Thymus (tissue), 11 donors: Measurements from ENCODE around the gene PLPP7. TPM values are rescaled to one million over a fixed set of nuclear protein-coding genes. Genes with fewer than 3 reads are reported as not detected.
A peak's percentile ranks its signal among the peaks of the same experiment; 100 is the strongest.
"Not testable (repeated sequence)": the region's sequence is repeated elsewhere in the genome, so short reads cannot be mapped to it uniquely, and the experiment has no call there.

Experiments
- DNase-seq, 9 donors: peaks; one replicate each; pipeline ENCODE4 v3.0.0-alpha.2; 2013; ENCODE audit warnings: low spot score in 9 of 9, low read depth in 6 of 9, missing footprints in 1 of 9
- H3K27ac ChIP-seq, 2 donors: one replicate each; pipeline ENCODE4 v1.5.1; 2013; ENCODE audit warnings: control low read depth in 1 of 2, low read depth in 1 of 2, low read length in 1 of 2, mild to moderate bottlenecking in 1 of 2, moderate library complexity in 1 of 2
- H3K27me3 ChIP-seq, 2 donors: one replicate each; pipeline ENCODE4 v1.5.1; 2013; ENCODE audit warnings: low read length in 1 of 2; ENCODE audit not compliant: control insufficient read depth in 2 of 2, insufficient read depth in 1 of 2
- H3K36me3 ChIP-seq, 2 donors: one replicate each; pipeline ENCODE4 v1.5.1; 2013; ENCODE audit warnings: low read length in 1 of 2, mild to moderate bottlenecking in 1 of 2, moderate library complexity in 1 of 2; ENCODE audit not compliant: control insufficient read depth in 2 of 2, insufficient read depth in 2 of 2
- H3K4me1 ChIP-seq, 2 donors: one replicate each; pipeline ENCODE4 v1.5.1; 2013; ENCODE audit warnings: low read length in 2 of 2; ENCODE audit not compliant: control insufficient read depth in 2 of 2, insufficient read depth in 2 of 2
- H3K4me3 ChIP-seq, 2 donors: one replicate each; pipeline ENCODE4 v1.5.1; 2013; ENCODE audit warnings: low read length in 2 of 2, control low read depth in 1 of 2, mild to moderate bottlenecking in 1 of 2
- H3K9me3 ChIP-seq, 2 donors: one replicate each; pipeline ENCODE4 v1.5.1; 2013; ENCODE audit warnings: low read length in 1 of 2, mild to moderate bottlenecking in 1 of 2; ENCODE audit not compliant: control insufficient read depth in 2 of 2, insufficient read depth in 1 of 2
- whole genome bisulfite sequencing: extraction: QIAGEN DNeasy Blood & Tissue Kit; methylation state at CpG from one replicate; pipeline ENCODE4 v1.1.7; 2013; 5-methylcytosine and 5-hydroxymethylcytosine counted together
- polyA plus RNA-seq: library from polyadenylated mRNA; stranded (reverse); fragments of 200-250 nt; gene quantifications from one replicate; pipeline ENCODE4 v1.2.3, GENCODE V29; 2013
- total RNA-seq: library from RNA; stranded (reverse); fragments of 120-200 nt; gene quantifications from one replicate; pipeline ENCODE4 v1.2.4, GENCODE V29; 2013
- donor health status: healthy.

PLPP7 gene
- total and polyA plus RNA-seq, 2 donors: 0.52 to 0.96 TPM

- peaks cover 18 to 36% of the 10 kb centered on the region in 2 donors for H3K4me1 ChIP-seq
- H3K9me3 ChIP-seq: no peaks in the 10 kb centered on the region
- WGBS: 98% methylated on average over 6 of the region's 6 CpGs
- no peak overlapping the region for H3K4me3 ChIP-seq
- no peak overlapping the region for H3K27ac ChIP-seq
- DNase-seq: no peak
- H3K36me3 ChIP-seq: peaks cover 62 to 71% of the 10 kb centered on the region in 2 donors
- H3K27me3 ChIP-seq: no peaks in the 10 kb centered on the region
Observed at GRCh38 chr9:131263701-131264100, 25.8 kb upstream of the PLPP7 start.

- Histone ChIP-seq H3K36me3 (peaks cover 56 to 66% of the 10 kb centered on the region in 2 donors), H3K27ac (peak overlapping the region in 1 of 2 donors; percentile 18), H3K27me3 (no peaks in the 10 kb centered on the region), H3K4me1 (peaks cover 20 to 40% of the 10 kb centered on the region in 2 donors), H3K9me3 (no peaks in the 10 kb centered on the region), H3K4me3 (no peak overlapping the region)
- no peak for DNase-seq
- 89% methylated on average over 11 of the region's 11 CpGs for WGBS
Observed at GRCh38 chr9:131264231-131264630, 25.3 kb upstream of the PLPP7 start.

GRCh38 chr9:131266266-131267229 is 23.0 kb upstream of the PLPP7 start:
- Histone ChIP-seq H3K9me3 (no peaks in the 10 kb centered on the region), H3K36me3 (peaks cover 33 to 42% of the 10 kb centered on the region in 2 donors), H3K4me1 (peaks cover 31 to 63% of the 10 kb centered on the region in 2 donors), H3K27me3 (no peaks in the 10 kb centered on the region), H3K4me3 (no peak overlapping the region), H3K27ac (peak overlapping the region; percentile 45 to 74)
- WGBS: 83% methylated on average over 26 of the region's 26 CpGs
- peak in 1 of 9 donors; percentile 42 for DNase-seq

GRCh38 chr9:131270171-131271015 is 19.1 kb upstream of the PLPP7 start:
- DNase-seq: peak in 4 of 9 donors; percentile 53 to 87 (median 64)
- H3K4me1 ChIP-seq: peaks cover 38 to 97% of the 10 kb centered on the region in 2 donors
- peaks cover 0 to 3% of the 10 kb centered on the region in 2 donors for H3K9me3 ChIP-seq
- H3K27me3 ChIP-seq: peaks cover 0 to 6% of the 10 kb centered on the region in 2 donors
- 8% methylated on average over 20 of the region's 20 CpGs for WGBS
- H3K27ac ChIP-seq: peak overlapping the region; percentile 98 to 100
- H3K36me3 ChIP-seq: peaks cover 16 to 17% of the 10 kb centered on the region in 2 donors
- peak overlapping the region; percentile 23 to 47 for H3K4me3 ChIP-seq

- Histone ChIP-seq H3K36me3 (peaks cover 11 to 13% of the 10 kb centered on the region in 2 donors), H3K27me3 (peaks cover 0 to 12% of the 10 kb centered on the region in 2 donors), H3K27ac (peak overlapping the region; percentile 98 to 100), H3K4me3 (peak overlapping the region in 1 of 2 donors; percentile 47), H3K4me1 (peaks cover 38 to 97% of the 10 kb centered on the region in 2 donors)
- DNase-seq, H3K9me3 ChIP-seq: not testable (repeated sequence)
- 85% methylated on average over 1 of the region's 1 CpG for WGBS
Observed at GRCh38 chr9:131271016-131271273, 18.6 kb upstream of the PLPP7 start.

GRCh38 chr9:131271506-131271931 is 18.0 kb upstream of the PLPP7 start:
- Histone ChIP-seq H3K27ac (peak overlapping the region; percentile 98 to 100), H3K4me1 (peaks cover 38 to 95% of the 10 kb centered on the region in 2 donors), H3K27me3 (peaks cover 0 to 17% of the 10 kb centered on the region in 2 donors), H3K36me3 (peaks cover 7 to 8% of the 10 kb centered on the region in 2 donors), H3K4me3 (peak overlapping the region; percentile 4 to 14), H3K9me3 (peaks cover 0 to 3% of the 10 kb centered on the region in 2 donors)
- peak in 1 of 9 donors; percentile 77 for DNase-seq
- 32% methylated on average over 6 of the region's 6 CpGs for WGBS

- Histone ChIP-seq H3K4me3 (no peak overlapping the region), H3K4me1 (peaks cover 31 to 88% of the 10 kb centered on the region in 2 donors), H3K27me3 (peaks cover 0 to 17% of the 10 kb centered on the region in 2 donors), H3K27ac (peak overlapping the region; percentile 83 to 100), H3K36me3 (peaks cover under 1 to 7% of the 10 kb centered on the region in 2 donors), H3K9me3 (peaks cover 0 to 3% of the 10 kb centered on the region in 2 donors)
- WGBS: 85% methylated on average over 3 of the region's 3 CpGs
- no peak for DNase-seq
Observed at GRCh38 chr9:131272212-131272611, 17.3 kb upstream of the PLPP7 start.

GRCh38 chr9:131273146-131273855 is 16.2 kb upstream of the PLPP7 start:
- H3K36me3 ChIP-seq: peaks cover 0 to 7% of the 10 kb centered on the region in 2 donors
- 30% methylated on average over 22 of the region's 22 CpGs for WGBS
- peaks cover 0 to 19% of the 10 kb centered on the region in 2 donors for H3K27me3 ChIP-seq
- peak overlapping the region; percentile 83 to 87 for H3K27ac ChIP-seq
- H3K9me3 ChIP-seq: peaks cover 0 to 3% of the 10 kb centered on the region in 2 donors
- peak in 1 of 9 donors; percentile 62 for DNase-seq
- H3K4me1 ChIP-seq: peaks cover 25 to 81% of the 10 kb centered on the region in 2 donors
- H3K4me3 ChIP-seq: peak overlapping the region; percentile 75 to 76
